ENCODE results near the gene TPR. TPM values are rescaled to one million over a fixed set of nuclear protein-coding genes. Genes with fewer than 3 reads are reported as not detected.
"Not testable (repeated sequence)": the region's sequence is repeated elsewhere in the genome, so short reads cannot be mapped to it uniquely, and the experiment has no call there.

TPR gene
- total RNA-seq, 2 donors from 2014 or later = 68.1 to 87.0 TPM

- Histone ChIP-seq H3K36me3 (peaks cover 15% of the 10 kb centered on the region), H3K9me3 (no peaks in the 10 kb centered on the region), H3K4me1 (no peaks in the 10 kb centered on the region), H3K9ac (ENCODE audit: low read depth in 2 of 2, low read length in 2 of 2) (no peak overlapping the region), H3K27ac (no peak overlapping the region), H3K27me3 (no peaks in the 10 kb centered on the region), H3K4me3 (no peak overlapping the region)
- no peak for DNase-seq
- no peak for TF ChIP-seq CTCF (IDR thresholded peaks at IDR 0.05)
- intact Hi-C loops (cut with DNase I) = no loop called here
Observed at GRCh38 chr1:186391841-186392240, 16.8 kb upstream of the TPR start.

GRCh38 chr1:186390925-186391324 is 15.9 kb upstream of the TPR start:
- Histone ChIP-seq H3K4me3 (no peak overlapping the region), H3K27me3 (no peaks in the 10 kb centered on the region), H3K27ac (no peak overlapping the region), H3K36me3 (peaks cover 18% of the 10 kb centered on the region), H3K9ac (ENCODE audit: low read depth in 2 of 2, low read length in 2 of 2) (no peak overlapping the region), H3K4me1 (no peaks in the 10 kb centered on the region), H3K9me3 (no peaks in the 10 kb centered on the region)
- no peak for DNase-seq
- no peak for TF ChIP-seq CTCF (IDR thresholded peaks at IDR 0.05)
- intact Hi-C loops (cut with DNase I) = no loop called here

GRCh38 chr1:186386725-186387383 is 11.8 kb upstream of the TPR start:
- no peak overlapping the region for H3K9ac ChIP-seq (ENCODE audit: low read depth in 2 of 2, low read length in 2 of 2)
- no peak overlapping the region for H3K4me3 ChIP-seq
- no peak overlapping the region for H3K27ac ChIP-seq
- intact Hi-C loops (cut with DNase I) = no loop called here
- no peaks in the 10 kb centered on the region for H3K9me3 ChIP-seq
- H3K4me1 ChIP-seq = no peaks in the 10 kb centered on the region
- no peak for TF ChIP-seq CTCF (IDR thresholded peaks at IDR 0.05)
- peaks cover 10% of the 10 kb centered on the region for H3K36me3 ChIP-seq
- no peaks in the 10 kb centered on the region for H3K27me3 ChIP-seq
- no peak for DNase-seq

- Histone ChIP-seq H3K4me1 (peaks cover 6% of the 10 kb centered on the region), H3K9me3 (no peaks in the 10 kb centered on the region), H3K9ac (ENCODE audit: low read depth in 2 of 2, low read length in 2 of 2) (peak overlapping the region; percentile 72 to 90), H3K27ac (peak overlapping the region; percentile 97), H3K4me3 (peak overlapping the region; percentile 88), H3K36me3 (no peaks in the 10 kb centered on the region), H3K27me3 (no peaks in the 10 kb centered on the region)
- intact Hi-C loops (cut with DNase I) = no loop called here
- TF ChIP-seq CTCF (IDR thresholded peaks at IDR 0.05) = no peak
- DNase-seq = no peak
Observed at GRCh38 chr1:186375929-186376319, 871 bp upstream of the TPR start.

- no peaks in the 10 kb centered on the region for H3K9me3 ChIP-seq
- peak overlapping the region; percentile 97 for H3K27ac ChIP-seq
- no peaks in the 10 kb centered on the region for H3K27me3 ChIP-seq
- no peaks in the 10 kb centered on the region for H3K36me3 ChIP-seq
- peak; percentile 32 for DNase-seq
- H3K9ac ChIP-seq (ENCODE audit: low read depth in 2 of 2, low read length in 2 of 2) = peak overlapping the region; percentile 71 to 72
- intact Hi-C loops (cut with DNase I) = no loop called here
- peak overlapping the region; percentile 88 for H3K4me3 ChIP-seq
- H3K4me1 ChIP-seq = peaks cover 6% of the 10 kb centered on the region
- TF ChIP-seq CTCF (IDR thresholded peaks at IDR 0.05) = no peak
Observed at GRCh38 chr1:186374303-186375151, 526 bp downstream of the TPR start.

- peaks cover 28% of the 10 kb centered on the region for H3K36me3 ChIP-seq
- H3K9me3 ChIP-seq; H3K27ac ChIP-seq; H3K4me3 ChIP-seq; DNase-seq; intact Hi-C loops (cut with DNase I); H3K4me1 ChIP-seq; H3K27me3 ChIP-seq; H3K9ac ChIP-seq (ENCODE audit: low read depth in 2 of 2, low read length in 2 of 2): not testable (repeated sequence)
Observed at GRCh38 chr1:186347837-186348691, 27.0 kb downstream of the TPR start.

Data from colonic mucosa (tissue), 4 donors.